HepG2 (cell line): Measurements from ENCODE around the gene CLDN15. TPM values are rescaled to one million over a fixed set of nuclear protein-coding genes. Genes with fewer than 3 reads are reported as not detected.

ENCODE experiments used
- AGO1 ChIP-seq: fragments of 200-400 bp; formaldehyde crosslinking; IDR thresholded peaks from 2 replicates; pipeline ENCODE4 v1.6.1; 2017; ENCODE audit warnings: mild to moderate bottlenecking, low read depth, low read length, moderate library complexity; ENCODE audit not compliant: poor library complexity, severe bottlenecking
- AHDC1 ChIP-seq: sonication (generic); formaldehyde crosslinking; IDR thresholded peaks from 2 replicates; pipeline ENCODE4 v1.5.1; 2020; ENCODE audit warnings: mild to moderate bottlenecking, missing genetic modification reagents, borderline replicate concordance
- ARID2 ChIP-seq: sonication (generic); formaldehyde crosslinking; IDR thresholded peaks from 2 replicates; pipeline ENCODE4 v1.8.1; 2022; ENCODE audit warnings: mild to moderate bottlenecking, missing genetic modification reagents, borderline replicate concordance
- CBX5 ChIP-seq: sonication (generic); formaldehyde crosslinking; IDR thresholded peaks from 2 replicates; pipeline ENCODE4 v1.4.0; 2020; ENCODE audit warnings: missing genetic modification reagents, borderline replicate concordance
- ELK4 ChIP-seq: sonication (generic); formaldehyde crosslinking; IDR thresholded peaks from 2 replicates; pipeline ENCODE4 v1.9.0; 2021; ENCODE audit warnings: missing genetic modification reagents, borderline replicate concordance
- GPN1 ChIP-seq: sonication (generic); formaldehyde crosslinking; IDR thresholded peaks from 2 replicates; pipeline ENCODE4 v1.5.1; 2020; ENCODE audit warnings: missing genetic modification reagents, borderline replicate concordance
- HMG20A ChIP-seq: IDR thresholded peaks from 2 replicates; pipeline ENCODE4 v1.6.1; 2016; ENCODE audit warnings: borderline replicate concordance
- KLF16 ChIP-seq, 2 experiments: sonication (generic) in 1 of 2; formaldehyde crosslinking in 1 of 2; IDR thresholded peaks; 2 replicates each; pipeline versions ENCODE4 v1.6.1 to v1.8.0; 2016 to 2023; ENCODE audit warnings: missing genetic modification reagents in 2 of 2, missing compliant biosample characterization in 1 of 2
- LBX2 ChIP-seq: sonication (generic); formaldehyde crosslinking; IDR thresholded peaks from 2 replicates; pipeline ENCODE4 v1.5.0; 2020; ENCODE audit warnings: missing genetic modification reagents, mild to moderate bottlenecking, borderline replicate concordance
- MAFG ChIP-seq: sonication (generic); formaldehyde crosslinking; IDR thresholded peaks from 2 replicates; pipeline ENCODE4 v1.5.1; 2020; ENCODE audit warnings: mild to moderate bottlenecking, missing genetic modification reagents
- NFKBIZ ChIP-seq: IDR thresholded peaks from 2 replicates; pipeline ENCODE4 v1.6.1; 2018; ENCODE audit warnings: missing genetic modification reagents, missing compliant biosample characterization
- NR2F2 ChIP-seq: IDR thresholded peaks from 2 replicates; pipeline ENCODE4 v1.6.1; 2012; ENCODE audit warnings: low read depth, inconsistent platforms, borderline replicate concordance
- PAF1 ChIP-seq: IDR thresholded peaks from 2 replicates; pipeline ENCODE4 v1.6.1; 2016; ENCODE audit warnings: missing genetic modification reagents, missing compliant biosample characterization
- RFX1 ChIP-seq: fragments of 450-650 bp; IDR thresholded peaks from 2 replicates; pipeline ENCODE4 v1.6.1; 2017
- RFXANK ChIP-seq: IDR thresholded peaks from 2 replicates; pipeline ENCODE4 v1.6.1; 2016
- THYN1 ChIP-seq: sonication (generic); formaldehyde crosslinking; IDR thresholded peaks from 2 replicates; pipeline ENCODE4 v1.8.1; 2023; ENCODE audit warnings: low read depth, mild to moderate bottlenecking, moderate library complexity, missing genetic modification reagents, borderline replicate concordance
- ZBTB42 ChIP-seq: sonication (generic); formaldehyde crosslinking; IDR thresholded peaks from 2 replicates; pipeline ENCODE4 v1.5.0; 2020; ENCODE audit warnings: mild to moderate bottlenecking, missing genetic modification reagents
- ZNF264 ChIP-seq: sonication (generic); formaldehyde crosslinking; IDR thresholded peaks from 2 replicates; pipeline ENCODE4 v1.4.0; 2020; ENCODE audit warnings: missing genetic modification reagents
- ZNF317 ChIP-seq: sonication (generic); formaldehyde crosslinking; IDR thresholded peaks from 2 replicates; pipeline ENCODE4 v1.5.0; 2020; ENCODE audit warnings: mild to moderate bottlenecking, missing genetic modification reagents
- ZNF432 ChIP-seq: sonication (generic); formaldehyde crosslinking; IDR thresholded peaks from 2 replicates; pipeline ENCODE4 v1.5.0; 2020; ENCODE audit warnings: missing genetic modification reagents, mild to moderate bottlenecking, borderline replicate concordance
- ZNF784 ChIP-seq: sonication (generic); formaldehyde crosslinking; IDR thresholded peaks from 2 replicates; pipeline ENCODE4 v1.5.1; 2020; ENCODE audit warnings: missing genetic modification reagents, mild to moderate bottlenecking, borderline replicate concordance
- ZZZ3 ChIP-seq: sonication (generic); formaldehyde crosslinking; IDR thresholded peaks from 2 replicates; pipeline ENCODE4 v1.4.0; 2020; ENCODE audit warnings: missing genetic modification reagents, mild to moderate bottlenecking, borderline replicate concordance
- polyA plus RNA-seq, 8 experiments: library from polyadenylated mRNA; depleted of rRNA in 3 of 8; stranded (reverse) in 7 of 8; unstranded in 1 of 8; fragments of >200 nt; fragmentation: Illumina TruSeq in 4 of 8; extraction: Trizol in 4 of 8; gene quantifications; 2 replicates each; pipeline versions ENCODE4 v1.2.1 to v1.2.3, GENCODE V29; 2011 to 2016; ENCODE audit warnings: low read depth in 4 of 8, missing spikeins in 1 of 8, mixed read lengths in 1 of 8; ENCODE audit not compliant: insufficient read depth in 1 of 8
- total RNA-seq, 5 experiments: library from RNA; depleted of rRNA; stranded (reverse); fragments of >200 nt; fragmentation: Illumina TruSeq; extraction: Trizol; gene quantifications; 2 replicates each; pipeline ENCODE4 v1.2.3, GENCODE V29; 2016; ENCODE audit warnings: low read depth in 1 of 5

CLDN15 gene
- total and polyA plus RNA-seq, 2 of the 13 experiments (the other 11 are each of a cell fraction or from before 2014, with no cell fraction given), result 7.1 to 17.8 TPM

GRCh38 chr7:101200862-101201599 is 36.6 kb downstream of the CLDN15 start, which contains the start of gene MOGAT3 (continued):
- TF ChIP-seq AHDC1 (CRISPR knock-in tag) (peak; percentile 81; the same call in 1 of the 2 replicates), GPN1 (CRISPR knock-in tag) (no peak), ZNF264 (no peak; the same call in 1 of the 2 replicates), ZZZ3 (CRISPR knock-in tag) (peak; percentile 19; the same call in 1 of the 2 replicates), ARID2 (CRISPR knock-in tag) (no peak), ZBTB42 (0 out of 2 replicates have a peak, but pooled peaks have one; percentile 46), CBX5 (CRISPR knock-in tag) (peak; percentile 70), HMG20A (CRISPR knock-in tag) (no peak; the same call in 1 of the 2 replicates), KLF16 (CRISPR knock-in tag; IDR thresholded peaks at IDR 0.05) (peak in 1 of 2 experiments; percentile 72; a peak in 2 of 4 replicates), THYN1 (CRISPR knock-in tag) (no peak), MAFG (CRISPR knock-in tag) (no peak), PAF1 (CRISPR knock-in tag) (no peak), ZNF784 (CRISPR knock-in tag) (no peak), AGO1 (no peak), LBX2 (CRISPR knock-in tag) (no peak), ELK4 (CRISPR knock-in tag) (no peak), ZNF317 (no peak; the same call in 1 of the 2 replicates), ZNF432 (CRISPR knock-in tag) (no peak), RFX1 (no peak), RFXANK (peak; percentile 60; the same call in 1 of the 2 replicates), NR2F2 (peak; percentile 93), NFKBIZ (CRISPR knock-in tag) (0 out of 2 replicates have a peak, but pooled peaks have one; percentile 39)
